ENCODE results near the gene SPDYE2B. TPM values are rescaled to one million over a fixed set of nuclear protein-coding genes. Genes with fewer than 3 reads are reported as not detected.
A peak's percentile ranks its signal among the peaks of the same experiment; 100 is the strongest.
"Not testable (repeated sequence)": the region's sequence is repeated elsewhere in the genome, so short reads cannot be mapped to it uniquely, and the experiment has no call there.

Gene SPDYE2B
- polyA plus RNA-seq, 3 donors: not detected

DNA sequence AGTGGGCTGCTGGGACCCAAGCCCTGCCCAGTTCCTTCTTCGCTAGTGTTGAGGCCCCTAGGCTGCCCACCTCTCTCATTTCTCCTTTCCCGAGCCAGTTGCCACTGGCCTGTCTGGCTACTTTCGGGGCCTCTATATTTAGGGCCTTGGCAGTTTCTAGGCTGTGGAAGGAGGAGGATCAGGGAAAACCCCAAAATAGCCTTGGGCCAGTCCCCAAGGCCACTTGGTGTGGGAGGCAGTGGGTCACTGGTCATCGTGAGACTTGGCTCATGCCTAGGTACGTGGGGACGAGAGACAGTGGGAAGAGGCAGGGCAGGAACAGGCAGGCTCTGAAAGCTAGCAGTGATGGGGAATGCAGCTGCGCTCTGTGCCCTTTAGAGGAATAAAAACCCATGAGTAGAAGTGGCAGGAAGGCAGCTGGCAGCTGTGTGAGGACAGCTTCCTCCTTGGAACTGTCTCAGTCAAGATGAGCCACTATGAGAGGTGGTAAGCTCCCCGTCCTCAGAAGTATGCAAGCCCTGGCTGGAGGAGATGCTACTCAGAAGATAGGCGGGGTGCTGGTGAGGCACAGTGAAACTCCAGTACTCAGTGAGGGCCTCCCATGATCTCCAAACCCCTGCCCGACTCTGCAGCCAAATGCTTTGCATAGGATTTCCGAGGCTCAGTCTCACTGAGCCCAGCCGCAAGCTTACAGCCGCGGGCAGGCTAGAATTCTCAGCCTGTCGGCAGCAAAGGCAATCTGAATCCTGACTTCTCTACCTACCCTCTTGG lies 36.4 kb upstream of the SPDYE2B start:
- Histone ChIP-seq H3K27ac (ENCODE audit: low read depth in 1 of 2, low read length in 2 of 2) (peak overlapping the region; percentile 51 to 68), H3K4me1 (ENCODE audit: control insufficient read depth in 1 of 2, insufficient read depth in 2 of 2, low read length in 2 of 2) (peaks cover 9 to 11% of the 10 kb centered on the region in 2 donors)
- H3K27ac Mint-ChIP-seq; H3K4me1 Mint-ChIP-seq; H3K36me3 Mint-ChIP-seq; H3K4me3 ChIP-seq (replicated peaks in 1 of 3; ENCODE audit: low read depth in 2 of 3, low read length in 3 of 3); H3K79me2 ChIP-seq (ENCODE audit: insufficient read depth, low read length); intact Hi-C loops (cut with micrococcal nuclease); H4K20me1 ChIP-seq (ENCODE audit: insufficient read depth, low read length); H3K9me3 ChIP-seq (replicated peaks in 1 of 2; ENCODE audit: control insufficient read depth in 1 of 2, insufficient read depth in 1 of 2, low read length in 2 of 2); H3K9ac ChIP-seq (ENCODE audit: insufficient read depth, low read length, poor library complexity, severe bottlenecking); H3K27me3 ChIP-seq (ENCODE audit: control insufficient read depth in 2 of 2, insufficient read depth in 2 of 2, low read length in 2 of 2); H3K9me3 Mint-ChIP-seq; H3K36me3 ChIP-seq (replicated peaks in 1 of 2; ENCODE audit: control insufficient read depth in 1 of 2, insufficient read depth in 2 of 2, low read length in 2 of 2); H2AFZ ChIP-seq (ENCODE audit: insufficient read depth, low read depth, low read length, poor library complexity, severe bottlenecking); H3K27me3 Mint-ChIP-seq (ENCODE audit: low read depth in 3 of 3); H3K4me3 Mint-ChIP-seq; H3K4me2 ChIP-seq (replicated peaks; ENCODE audit: extremely low read depth, low read length, poor library complexity, severe bottlenecking); DNase-seq: not testable (repeated sequence)
- WGBS (ENCODE audit: insufficient coverage): no CpG with 5 or more reads among the region's 15 CpGs

DNA sequence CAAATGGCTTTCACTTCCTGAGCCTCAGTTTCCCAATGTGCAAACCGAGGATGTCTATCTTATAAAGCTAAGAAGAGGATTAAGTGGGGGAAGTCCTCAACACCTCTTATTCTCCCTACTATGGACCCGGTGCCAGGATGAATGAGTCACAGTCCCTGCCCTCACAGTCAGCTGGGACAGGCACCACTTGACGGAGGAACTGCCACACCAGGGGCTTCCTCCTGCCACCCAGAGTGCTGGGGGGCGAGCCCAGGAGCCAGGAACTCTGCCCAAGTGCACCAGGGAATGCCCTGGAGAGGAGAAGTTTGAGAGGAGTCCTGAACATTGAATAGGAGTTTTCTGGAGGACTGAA lies 35.8 kb upstream of the SPDYE2B start:
- H3K27me3 Mint-ChIP-seq (ENCODE audit: low read depth in 3 of 3); H3K4me3 Mint-ChIP-seq; H3K27ac ChIP-seq (ENCODE audit: low read depth in 1 of 2, low read length in 2 of 2); H3K9ac ChIP-seq (ENCODE audit: insufficient read depth, low read length, poor library complexity, severe bottlenecking); H3K9me3 Mint-ChIP-seq; H3K4me2 ChIP-seq (replicated peaks; ENCODE audit: extremely low read depth, low read length, poor library complexity, severe bottlenecking); H4K20me1 ChIP-seq (ENCODE audit: insufficient read depth, low read length); H2AFZ ChIP-seq (ENCODE audit: insufficient read depth, low read depth, low read length, poor library complexity, severe bottlenecking); H3K4me1 Mint-ChIP-seq; H3K36me3 ChIP-seq (replicated peaks in 1 of 2; ENCODE audit: control insufficient read depth in 1 of 2, insufficient read depth in 2 of 2, low read length in 2 of 2); H3K9me3 ChIP-seq (replicated peaks in 1 of 2; ENCODE audit: control insufficient read depth in 1 of 2, insufficient read depth in 1 of 2, low read length in 2 of 2); H3K36me3 Mint-ChIP-seq; H3K27me3 ChIP-seq (ENCODE audit: control insufficient read depth in 2 of 2, insufficient read depth in 2 of 2, low read length in 2 of 2); H3K4me3 ChIP-seq (replicated peaks in 1 of 3; ENCODE audit: low read depth in 2 of 3, low read length in 3 of 3); H3K79me2 ChIP-seq (ENCODE audit: insufficient read depth, low read length); H3K27ac Mint-ChIP-seq; DNase-seq; intact Hi-C loops (cut with micrococcal nuclease): not testable (repeated sequence)
- peaks cover 9 to 11% of the 10 kb centered on the region in 2 donors for H3K4me1 ChIP-seq (ENCODE audit: control insufficient read depth in 1 of 2, insufficient read depth in 2 of 2, low read length in 2 of 2)
- WGBS (ENCODE audit: insufficient coverage): no CpG with 5 or more reads among the region's 4 CpGs

DNA sequence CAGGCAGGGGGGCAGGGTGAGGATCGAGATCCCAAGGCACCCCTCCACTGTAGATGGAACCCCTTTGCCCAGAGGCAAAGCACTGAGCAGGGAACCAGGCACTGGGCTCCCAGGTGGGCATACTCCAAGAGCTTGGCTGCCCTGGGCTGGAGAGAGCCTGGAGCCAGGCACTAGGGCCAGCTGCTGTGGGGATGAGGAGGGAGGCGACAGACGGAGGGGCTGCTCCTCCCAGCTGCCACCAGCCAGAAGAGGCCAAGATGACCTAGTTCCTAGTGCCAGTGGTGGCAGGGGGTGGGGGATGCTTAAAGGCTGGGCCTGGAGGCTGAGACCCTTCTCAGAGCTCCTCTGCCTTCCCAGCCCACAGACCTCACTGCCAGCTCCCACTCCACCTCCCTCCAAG lies 35.2 kb upstream of the SPDYE2B start:
- H3K9me3 Mint-ChIP-seq; H2AFZ ChIP-seq (ENCODE audit: insufficient read depth, low read depth, low read length, poor library complexity, severe bottlenecking); H3K27ac Mint-ChIP-seq; H3K79me2 ChIP-seq (ENCODE audit: insufficient read depth, low read length); H3K4me3 ChIP-seq (replicated peaks in 1 of 3; ENCODE audit: low read depth in 2 of 3, low read length in 3 of 3); H3K27ac ChIP-seq (ENCODE audit: low read depth in 1 of 2, low read length in 2 of 2); H3K4me3 Mint-ChIP-seq; H3K4me1 Mint-ChIP-seq; H3K27me3 ChIP-seq (ENCODE audit: control insufficient read depth in 2 of 2, insufficient read depth in 2 of 2, low read length in 2 of 2); H3K36me3 Mint-ChIP-seq; H3K4me2 ChIP-seq (replicated peaks; ENCODE audit: extremely low read depth, low read length, poor library complexity, severe bottlenecking); H3K9ac ChIP-seq (ENCODE audit: insufficient read depth, low read length, poor library complexity, severe bottlenecking); H3K9me3 ChIP-seq (replicated peaks in 1 of 2; ENCODE audit: control insufficient read depth in 1 of 2, insufficient read depth in 1 of 2, low read length in 2 of 2); intact Hi-C loops (cut with micrococcal nuclease); DNase-seq; H3K27me3 Mint-ChIP-seq (ENCODE audit: low read depth in 3 of 3); H4K20me1 ChIP-seq (ENCODE audit: insufficient read depth, low read length); H3K36me3 ChIP-seq (replicated peaks in 1 of 2; ENCODE audit: control insufficient read depth in 1 of 2, insufficient read depth in 2 of 2, low read length in 2 of 2): not testable (repeated sequence)
- peaks cover 9 to 11% of the 10 kb centered on the region in 2 donors for H3K4me1 ChIP-seq (ENCODE audit: control insufficient read depth in 1 of 2, insufficient read depth in 2 of 2, low read length in 2 of 2)
- WGBS (ENCODE audit: insufficient coverage): no CpG with 5 or more reads among the region's 3 CpGs

DNA sequence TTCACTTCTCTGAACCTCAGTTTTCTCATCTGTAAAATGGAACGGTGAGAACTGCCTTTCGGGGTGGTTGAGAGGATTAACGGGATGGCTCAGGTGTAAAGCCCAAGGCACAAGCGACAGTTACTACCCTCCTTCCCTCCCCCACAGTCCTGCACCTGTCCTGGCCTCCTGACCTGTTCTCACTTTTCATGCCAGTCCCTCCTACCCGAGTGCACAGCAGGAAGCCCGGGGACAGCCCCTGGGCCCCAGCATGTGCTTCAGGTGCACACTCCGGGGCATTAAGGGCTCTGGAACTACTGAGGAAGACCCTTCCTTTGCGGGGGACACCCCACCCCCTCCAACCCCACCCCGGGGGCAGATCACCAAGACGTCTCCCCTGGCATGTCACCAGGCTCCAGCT lies 34.2 kb upstream of the SPDYE2B start:
- H4K20me1 ChIP-seq (ENCODE audit: insufficient read depth, low read length); H3K4me3 ChIP-seq (replicated peaks in 1 of 3; ENCODE audit: low read depth in 2 of 3, low read length in 3 of 3); H3K36me3 Mint-ChIP-seq; H3K27me3 Mint-ChIP-seq (ENCODE audit: low read depth in 3 of 3); H2AFZ ChIP-seq (ENCODE audit: insufficient read depth, low read depth, low read length, poor library complexity, severe bottlenecking); H3K9me3 Mint-ChIP-seq; intact Hi-C loops (cut with micrococcal nuclease); H3K4me3 Mint-ChIP-seq; H3K36me3 ChIP-seq (replicated peaks in 1 of 2; ENCODE audit: control insufficient read depth in 1 of 2, insufficient read depth in 2 of 2, low read length in 2 of 2); H3K79me2 ChIP-seq (ENCODE audit: insufficient read depth, low read length); H3K27ac ChIP-seq (ENCODE audit: low read depth in 1 of 2, low read length in 2 of 2); H3K9me3 ChIP-seq (replicated peaks in 1 of 2; ENCODE audit: control insufficient read depth in 1 of 2, insufficient read depth in 1 of 2, low read length in 2 of 2); DNase-seq; H3K9ac ChIP-seq (ENCODE audit: insufficient read depth, low read length, poor library complexity, severe bottlenecking); H3K4me1 Mint-ChIP-seq; H3K4me2 ChIP-seq (replicated peaks; ENCODE audit: extremely low read depth, low read length, poor library complexity, severe bottlenecking); H3K27me3 ChIP-seq (ENCODE audit: control insufficient read depth in 2 of 2, insufficient read depth in 2 of 2, low read length in 2 of 2); H3K27ac Mint-ChIP-seq: not testable (repeated sequence)
- no CpG with 5 or more reads among the region's 10 CpGs for WGBS (ENCODE audit: insufficient coverage)
- H3K4me1 ChIP-seq (ENCODE audit: control insufficient read depth in 1 of 2, insufficient read depth in 2 of 2, low read length in 2 of 2): peaks cover 9 to 11% of the 10 kb centered on the region in 2 donors
